Omental fat pad (tissue), 4 donors: ENCODE measurements around the gene PRELID1. TPM values are rescaled to one million over a fixed set of nuclear protein-coding genes. Genes with fewer than 3 reads are reported as not detected.

ENCODE experiments used
- ATAC-seq: fragments of 150-250 bp; one replicate; pipeline ENCODE4 v1.9.1; 2016; ENCODE audit warnings: mild to moderate bottlenecking, moderate library complexity; ENCODE audit not compliant: low FRiP score
- DNase-seq: peaks from one replicate; pipeline ENCODE4 v3.0.0-alpha.2; 2019; ENCODE audit warnings: low spot score
- CTCF ChIP-seq, 3 donors: fragments of 450-650 bp; IDR thresholded peaks; one replicate each; pipeline ENCODE4 v1.5.1; 2016 to 2017; ENCODE audit warnings: antibody characterized with exemption in 3 of 3, mild to moderate bottlenecking in 3 of 3, moderate library complexity in 2 of 3
- total RNA-seq, 4 donors: library from RNA; depleted of rRNA; stranded (reverse); fragments of >200 nt; gene quantifications; one replicate each; pipeline ENCODE4 v1.1.0, GENCODE V29; 2016

The PRELID1 gene
- total RNA-seq, 4 donors from 2014 or later, result 51.9 to 102 (median 67.5) TPM

GRCh38 chr5:177269232-177269895 lies 34.2 kb upstream of the PRELID1 start:
- TF ChIP-seq CTCF (IDR thresholded peaks at IDR 0.05), result no peak
- ATAC-seq, result no peak
- DNase-seq, result no peak

DNA sequence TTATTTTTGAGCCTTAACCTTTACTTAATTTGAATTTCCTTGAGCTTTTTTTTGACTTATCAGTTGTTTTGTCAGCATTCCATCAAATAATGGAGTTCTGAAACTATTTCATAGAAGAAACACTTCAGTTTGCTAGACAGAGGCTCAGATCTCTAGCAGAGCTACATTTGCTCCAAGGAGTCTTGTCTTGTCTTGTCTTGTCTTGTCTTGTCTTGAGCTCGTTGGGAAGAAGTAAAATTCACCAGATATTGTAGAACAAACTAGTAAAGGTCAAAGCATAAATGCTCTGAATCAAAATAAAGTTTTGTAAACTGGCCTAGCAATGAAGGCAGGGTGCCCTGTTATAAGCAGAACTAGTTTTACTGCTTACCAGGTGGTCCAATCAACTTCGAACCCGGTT lies 33.6 kb upstream of the PRELID1 start:
- DNase-seq, result no peak
- ATAC-seq, result no peak
- no peak for TF ChIP-seq CTCF (IDR thresholded peaks at IDR 0.05)

DNA sequence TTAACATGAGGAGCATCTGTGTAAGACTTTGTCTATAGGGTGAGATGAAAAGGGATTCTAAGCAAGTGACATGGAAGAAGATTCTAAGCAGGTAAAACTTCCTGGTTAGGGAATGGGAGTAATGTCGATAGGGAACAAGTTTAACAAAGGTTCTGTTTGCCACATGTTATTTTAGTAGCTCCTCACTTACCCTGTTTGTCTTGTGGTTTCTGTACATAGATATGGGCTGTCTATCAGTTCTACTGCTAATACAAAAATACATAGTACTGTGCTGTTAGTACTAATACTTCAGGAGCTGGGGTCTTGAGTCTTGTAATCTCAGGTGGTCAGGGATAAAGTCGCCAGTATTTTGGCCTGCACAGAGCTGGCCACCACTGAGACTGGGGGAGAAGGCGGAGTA lies 32.9 kb upstream of the PRELID1 start:
- no peak for ATAC-seq
- DNase-seq, result no peak
- no peak for TF ChIP-seq CTCF (IDR thresholded peaks at IDR 0.05)

- no peak for TF ChIP-seq CTCF (IDR thresholded peaks at IDR 0.05)
- no peak for ATAC-seq
- no peak for DNase-seq
These were observed 32.5 kb upstream of the PRELID1 start for GRCh38 chr5:177271113-177271512.

DNA sequence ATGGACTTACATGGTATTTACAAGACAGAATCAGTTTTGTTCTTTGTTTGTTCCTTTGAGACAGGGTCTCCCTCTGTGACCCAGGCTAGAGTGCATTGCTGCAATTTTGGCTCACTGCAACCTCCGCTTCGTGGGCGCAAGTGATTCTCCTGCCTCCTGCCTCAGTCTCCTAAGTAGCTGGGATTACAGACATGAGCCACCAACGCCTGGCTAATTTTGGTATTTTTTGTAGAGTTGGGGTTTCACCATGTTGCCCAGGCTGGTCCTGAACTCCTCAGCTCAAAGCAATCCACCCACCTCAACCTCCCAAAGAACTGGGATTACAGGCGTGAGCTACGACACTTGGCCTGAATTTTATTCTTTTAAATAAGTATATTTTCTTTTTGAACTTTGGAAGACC lies 27.7 kb upstream of the PRELID1 start:
- ATAC-seq, result no peak
- no peak for DNase-seq
- TF ChIP-seq CTCF (IDR thresholded peaks at IDR 0.05), result no peak

GRCh38 chr5:177276886-177277285 lies 26.7 kb upstream of the PRELID1 start:
- ATAC-seq, result no peak
- no peak for TF ChIP-seq CTCF (IDR thresholded peaks at IDR 0.05)

GRCh38 chr5:177288191-177288590 lies 15.4 kb upstream of the PRELID1 start:
- no peak for ATAC-seq
- DNase-seq, result no peak
- no peak for TF ChIP-seq CTCF (IDR thresholded peaks at IDR 0.05)

More at GRCh38 chr5:177276886-177277285, 26.7 kb upstream of the PRELID1 start:
- no peak for DNase-seq
